Brain microvascular endothelial cell (primary cell): Measurements from ENCODE around the gene GALNT16.
A peak's percentile ranks its signal among the peaks of the same experiment; 100 is the strongest.

ENCODE experiments used
- DNase-seq: peaks from one replicate; pipeline ENCODE4 v3.0.0-alpha.2; 2020
- H3K27ac ChIP-seq: fragments of 250-450 bp; sonication (Bioruptor Pico); 2 replicates; pipeline ENCODE4 v1.5.1; 2020; ENCODE audit warnings: mild to moderate bottlenecking, moderate library complexity
- H3K27me3 ChIP-seq: fragments of 250-450 bp; sonication (Bioruptor Pico); replicated peaks from 2 replicates; pipeline ENCODE4 v1.5.1; 2020; ENCODE audit warnings: mild to moderate bottlenecking
- H3K36me3 ChIP-seq: fragments of 250-450 bp; sonication (Bioruptor Pico); replicated peaks from 2 replicates; pipeline ENCODE4 v1.5.1; 2020; ENCODE audit warnings: mild to moderate bottlenecking
- H3K4me3 ChIP-seq: 2 replicates; pipeline ENCODE4 v1.5.1; 2011; ENCODE audit warnings: low read depth, mild to moderate bottlenecking, control low read depth, low read length, moderate library complexity
- CTCF ChIP-seq: IDR thresholded peaks from 2 replicates; pipeline ENCODE4 v1.5.1; 2011; ENCODE audit warnings: low read depth, mild to moderate bottlenecking, moderate library complexity, low read length, control low read depth, inconsistent platforms; ENCODE audit errors: missing control alignments
- in situ Hi-C: cut with HindIII; loops from 2 replicates; pipeline ENCODE4 v1.10.0; 2017; ENCODE audit warnings: low sequenced_read_pairs, low pct_ligation_motif_present

Gene GALNT16

GRCh38 chr14:69299286-69300035 is 39.5 kb downstream of the GALNT16 start:
- peaks cover 9% of the 10 kb centered on the region for H3K27me3 ChIP-seq
- no peaks in the 10 kb centered on the region for H3K36me3 ChIP-seq
- no peak for DNase-seq
- H3K27ac ChIP-seq = no peak overlapping the region
- in situ Hi-C loops = no loop called here
- TF ChIP-seq CTCF = peak; percentile 62
- no peak overlapping the region for H3K4me3 ChIP-seq

- no peak for DNase-seq
- in situ Hi-C loops = no loop called here
- Histone ChIP-seq H3K4me3 (no peak overlapping the region), H3K27me3 (peaks cover 10% of the 10 kb centered on the region), H3K27ac (no peak overlapping the region), H3K36me3 (no peaks in the 10 kb centered on the region)
- TF ChIP-seq CTCF = no peak
Observed at GRCh38 chr14:69300601-69301221, 40.8 kb downstream of the GALNT16 start.

GRCh38 chr14:69303086-69303485 is 43.1 kb downstream of the GALNT16 start:
- H3K36me3 ChIP-seq = no peaks in the 10 kb centered on the region
- no peak overlapping the region for H3K4me3 ChIP-seq
- no peak for TF ChIP-seq CTCF
- H3K27me3 ChIP-seq = peaks cover 12% of the 10 kb centered on the region
- no peak for DNase-seq
- no peak overlapping the region for H3K27ac ChIP-seq
- in situ Hi-C loops = no loop called here

GRCh38 chr14:69312608-69313007 is 52.6 kb downstream of the GALNT16 start:
- in situ Hi-C loops = no loop called here
- no peaks in the 10 kb centered on the region for H3K36me3 ChIP-seq
- no peak for TF ChIP-seq CTCF
- H3K27me3 ChIP-seq = no peaks in the 10 kb centered on the region
- DNase-seq = no peak
- no peak overlapping the region for H3K4me3 ChIP-seq
- no peak overlapping the region for H3K27ac ChIP-seq

GRCh38 chr14:69313176-69313575 is 53.2 kb downstream of the GALNT16 start:
- in situ Hi-C loops = no loop called here
- H3K4me3 ChIP-seq = no peak overlapping the region
- H3K36me3 ChIP-seq = no peaks in the 10 kb centered on the region
- DNase-seq = no peak
- no peak for TF ChIP-seq CTCF
- no peaks in the 10 kb centered on the region for H3K27me3 ChIP-seq
- H3K27ac ChIP-seq = no peak overlapping the region
